ENCODE data around the gene CDH5.
A peak's percentile ranks its signal among the peaks of the same experiment; 100 is the strongest.
"Not testable (repeated sequence)": the region's sequence is repeated elsewhere in the genome, so short reads cannot be mapped to it uniquely, and the experiment has no call there.

Gene CDH5, protein sequence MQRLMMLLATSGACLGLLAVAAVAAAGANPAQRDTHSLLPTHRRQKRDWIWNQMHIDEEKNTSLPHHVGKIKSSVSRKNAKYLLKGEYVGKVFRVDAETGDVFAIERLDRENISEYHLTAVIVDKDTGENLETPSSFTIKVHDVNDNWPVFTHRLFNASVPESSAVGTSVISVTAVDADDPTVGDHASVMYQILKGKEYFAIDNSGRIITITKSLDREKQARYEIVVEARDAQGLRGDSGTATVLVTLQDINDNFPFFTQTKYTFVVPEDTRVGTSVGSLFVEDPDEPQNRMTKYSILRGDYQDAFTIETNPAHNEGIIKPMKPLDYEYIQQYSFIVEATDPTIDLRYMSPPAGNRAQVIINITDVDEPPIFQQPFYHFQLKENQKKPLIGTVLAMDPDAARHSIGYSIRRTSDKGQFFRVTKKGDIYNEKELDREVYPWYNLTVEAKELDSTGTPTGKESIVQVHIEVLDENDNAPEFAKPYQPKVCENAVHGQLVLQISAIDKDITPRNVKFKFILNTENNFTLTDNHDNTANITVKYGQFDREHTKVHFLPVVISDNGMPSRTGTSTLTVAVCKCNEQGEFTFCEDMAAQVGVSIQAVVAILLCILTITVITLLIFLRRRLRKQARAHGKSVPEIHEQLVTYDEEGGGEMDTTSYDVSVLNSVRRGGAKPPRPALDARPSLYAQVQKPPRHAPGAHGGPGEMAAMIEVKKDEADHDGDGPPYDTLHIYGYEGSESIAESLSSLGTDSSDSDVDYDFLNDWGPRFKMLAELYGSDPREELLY

GRCh38 chr16:66366433-66367299 is at the start of gene CDH5:
CDH5 (plus strand) TSS chr16:66366691; CDS start chr16:66379338, 12,647 bp downstream.
- DNase-seq = no peak

DNA sequence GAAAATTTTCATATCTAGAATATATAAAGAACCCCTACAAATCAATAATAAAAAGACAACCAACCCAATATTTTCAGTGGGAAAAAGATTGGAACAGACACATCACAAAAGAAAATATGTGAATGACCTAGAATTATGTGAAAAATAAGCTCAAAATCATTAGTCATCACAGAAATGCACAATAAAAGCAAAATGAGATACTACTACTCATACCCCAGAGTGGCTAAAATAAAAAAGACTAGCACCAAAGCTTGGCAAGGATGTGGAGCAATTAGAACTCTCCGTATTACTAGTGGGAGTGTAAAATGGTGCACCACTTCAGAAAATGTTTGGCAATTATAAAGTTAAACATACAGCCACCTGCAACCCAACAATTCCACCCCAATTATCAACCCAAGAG is 48.0 kb upstream of the CDH5 start:
- DNase-seq = no peak

DNA sequence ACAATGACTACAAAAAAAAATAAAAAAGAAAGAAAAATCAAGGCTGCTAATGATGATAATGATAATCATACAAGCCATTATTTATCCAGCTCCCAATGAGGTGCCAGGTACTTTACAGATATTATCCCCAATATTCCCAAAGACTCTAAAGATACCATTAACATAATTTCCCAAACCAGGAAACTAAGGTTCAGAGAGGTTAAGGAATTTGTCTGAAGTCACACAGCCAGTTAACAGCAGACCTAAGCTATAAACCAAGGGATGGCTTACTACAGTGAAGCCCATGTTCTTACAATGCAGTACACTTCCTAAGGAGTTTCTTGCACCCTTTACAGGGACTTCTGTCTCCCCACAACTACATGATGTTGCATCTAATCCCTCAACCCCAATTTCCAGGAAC is 45.7 kb upstream of the CDH5 start:
- no peak for DNase-seq

- DNase-seq = no peak
Observed at GRCh38 chr16:66322174-66322573, 44.3 kb upstream of the CDH5 start.

DNA sequence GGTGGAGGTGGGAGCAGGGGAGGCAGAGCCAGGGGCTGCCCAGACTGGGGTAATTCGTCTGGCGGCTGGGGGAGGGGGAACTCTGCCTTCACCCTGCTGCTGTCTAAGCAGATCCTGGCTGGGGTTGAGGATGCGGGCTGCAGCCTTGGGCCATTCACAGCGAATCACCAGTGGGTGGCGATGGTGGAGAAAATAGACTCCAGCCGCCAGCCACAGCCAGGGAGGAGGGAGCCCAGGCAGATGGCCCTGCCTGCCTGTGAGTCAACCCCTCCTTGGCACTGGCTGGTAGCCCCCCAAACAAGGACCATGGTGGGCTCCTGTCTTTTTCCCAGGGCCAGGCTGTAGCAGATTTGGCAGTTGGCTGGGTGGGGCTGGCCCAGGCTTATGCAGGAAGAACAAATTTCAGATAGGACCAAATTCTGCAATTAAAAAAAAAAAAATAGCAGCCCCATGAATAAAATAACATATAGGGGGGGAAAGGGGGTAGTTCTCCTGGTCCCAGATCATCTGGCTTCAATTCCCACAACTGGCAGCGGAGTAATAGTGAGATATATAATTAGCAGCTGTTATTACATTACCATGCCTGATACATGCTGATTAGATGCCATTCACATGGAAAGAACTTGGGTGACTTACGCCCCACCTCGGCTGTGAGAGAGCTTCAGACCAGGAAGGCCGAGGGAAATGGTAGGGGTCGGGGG is 41.5 kb upstream of the CDH5 start:
- no peak for DNase-seq

DNA sequence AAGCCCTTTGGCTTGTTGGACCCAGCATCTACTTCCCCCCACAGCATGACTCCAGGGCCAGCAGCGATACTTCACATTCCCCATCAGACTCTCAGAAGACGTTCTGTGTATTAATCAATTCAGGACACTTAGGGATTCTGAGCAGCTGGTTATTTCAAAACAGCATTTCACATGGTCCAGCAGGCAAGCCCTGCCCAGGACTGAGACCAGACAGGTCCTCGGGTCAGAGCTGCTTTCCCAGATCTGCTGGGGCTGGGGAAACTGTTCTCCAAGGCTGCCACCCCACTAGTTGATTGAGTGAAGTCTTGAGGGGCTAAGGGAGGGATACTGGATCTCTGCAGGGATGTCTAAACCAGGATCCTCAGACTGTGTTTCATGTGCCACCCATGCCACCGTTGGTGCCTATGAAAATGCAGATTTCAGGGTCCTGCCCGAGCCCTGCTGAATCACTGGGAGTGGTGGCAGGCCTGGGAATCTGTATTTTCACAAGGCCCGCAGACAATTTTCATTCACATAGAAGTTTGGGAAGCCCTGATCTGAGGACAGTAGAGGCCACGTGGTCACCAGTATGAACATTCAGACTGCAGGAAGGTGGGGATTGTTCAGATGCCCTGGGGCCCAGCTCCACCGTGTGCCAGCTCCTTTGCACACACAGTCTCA is 40.6 kb upstream of the CDH5 start:
- no peak for DNase-seq

DNA sequence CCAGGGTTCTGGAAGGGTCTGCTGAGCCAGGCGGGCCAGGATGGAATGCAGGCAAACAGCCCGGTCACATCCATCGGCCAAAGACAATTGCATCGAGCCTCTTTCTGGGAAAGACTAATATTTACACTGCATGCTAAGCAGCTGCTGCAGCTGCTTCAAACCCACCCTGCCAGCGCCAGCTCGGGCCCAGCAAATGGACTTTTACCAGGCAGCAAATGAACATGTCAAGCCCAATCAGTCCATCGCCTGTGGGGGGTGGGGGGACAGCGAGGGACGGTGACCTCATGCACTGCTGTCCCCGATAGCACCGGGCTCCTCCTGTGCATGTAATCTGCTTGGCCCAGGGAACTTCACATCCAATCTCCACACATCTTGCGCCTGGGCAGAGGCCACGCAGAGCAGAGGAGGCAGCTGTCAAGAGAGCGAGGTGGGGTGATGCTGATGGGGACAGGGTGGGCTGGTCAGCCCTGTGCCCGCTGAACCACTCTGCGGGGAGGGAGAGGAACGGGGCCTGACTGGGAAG is 39.4 kb upstream of the CDH5 start:
- DNase-seq = no peak

GRCh38 chr16:66328282-66328681 is 38.2 kb upstream of the CDH5 start:
- no peak for DNase-seq

DNA sequence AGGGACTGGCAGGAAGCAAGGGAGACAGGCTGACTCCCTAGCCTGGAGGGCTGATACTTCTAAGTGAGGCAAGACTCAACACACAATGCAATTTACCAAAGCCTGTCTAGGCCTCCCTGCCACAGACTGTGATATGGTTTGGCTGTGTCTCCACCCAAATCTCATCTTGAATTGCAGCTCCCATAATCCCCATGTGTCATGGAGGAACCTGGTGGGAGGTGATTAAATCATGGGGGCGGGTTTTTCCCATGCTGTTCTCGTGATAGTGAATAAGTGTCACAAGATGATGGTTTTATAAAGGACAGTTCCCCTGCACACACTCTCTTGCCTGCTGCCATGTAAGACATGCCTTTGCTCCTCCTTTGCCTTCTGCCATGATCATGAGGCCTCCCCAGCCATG is 35.0 kb upstream of the CDH5 start:
- DNase-seq = not testable (repeated sequence)

- DNase-seq = no peak
Observed at GRCh38 chr16:66332634-66333610, 33.6 kb upstream of the CDH5 start.

DNA sequence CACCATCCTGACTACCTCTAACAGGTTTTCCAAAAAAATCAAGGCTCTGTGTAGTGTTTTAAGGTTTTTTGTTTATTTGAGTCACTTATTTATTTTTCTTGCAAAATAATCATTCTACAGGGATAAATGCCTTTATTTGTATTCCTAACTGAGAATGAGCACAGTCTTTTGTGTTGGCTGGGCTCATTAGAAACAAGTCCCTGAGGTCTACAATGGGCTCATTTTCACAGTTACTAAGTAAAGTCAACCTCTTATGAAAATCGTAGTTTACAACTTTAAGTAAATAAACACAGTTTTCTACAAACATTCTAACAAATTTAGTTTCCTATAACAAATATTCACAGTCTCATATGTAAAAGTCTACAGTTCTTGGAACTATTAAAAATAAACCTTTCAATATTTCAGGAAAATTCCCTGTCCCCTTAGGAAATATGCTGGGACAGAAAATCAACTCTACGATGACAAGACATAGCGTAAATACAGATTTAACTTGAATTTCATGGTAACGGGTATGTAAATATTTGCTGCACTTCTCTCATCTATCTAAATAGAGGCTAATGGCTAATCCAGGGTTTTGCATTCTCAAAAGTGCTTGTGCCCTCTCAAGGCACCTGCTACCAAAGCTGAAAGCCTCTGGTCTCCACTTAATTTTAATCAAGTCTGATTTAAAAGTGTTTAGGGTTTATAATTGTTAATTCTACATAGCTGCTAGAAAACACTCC is 31.5 kb upstream of the CDH5 start:
- no peak for DNase-seq

- no peak for DNase-seq
Observed at GRCh38 chr16:66335704-66336329, 30.7 kb upstream of the CDH5 start.

DNA sequence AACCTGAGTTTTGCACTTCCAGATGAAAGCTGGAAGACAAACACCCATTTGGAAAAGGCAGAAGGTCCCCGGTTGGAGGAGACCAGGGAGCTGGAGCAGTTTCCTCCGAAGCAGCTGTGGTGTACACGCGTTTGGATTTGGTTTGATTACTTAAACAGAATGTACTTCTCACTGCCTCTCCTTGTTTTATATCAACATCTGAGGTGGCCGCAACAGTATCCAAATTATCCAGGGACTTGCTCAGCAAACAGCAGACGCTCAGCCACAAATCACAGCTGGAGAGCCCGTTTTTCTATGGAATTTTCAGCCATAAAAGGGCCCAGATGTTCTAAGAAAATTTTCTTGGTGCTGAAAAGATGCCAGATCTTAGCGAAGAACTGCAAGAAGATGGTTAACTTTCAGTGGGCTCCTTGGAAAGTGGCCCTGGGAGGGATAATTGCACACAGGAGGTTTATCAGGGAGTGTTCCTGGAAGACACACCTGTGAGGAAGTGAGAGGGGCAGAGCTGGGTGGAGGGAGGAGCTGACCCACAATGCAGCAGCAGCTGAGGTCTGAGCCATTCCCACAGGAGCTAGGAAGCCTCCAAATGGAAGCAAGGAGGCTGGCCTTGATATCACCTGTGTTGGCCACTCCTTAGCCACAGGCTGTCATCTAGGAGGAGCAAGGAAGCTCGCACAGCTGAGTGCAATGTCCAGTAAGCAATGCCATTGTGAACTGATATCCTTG is 28.9 kb upstream of the CDH5 start:
- no peak for DNase-seq

DNA sequence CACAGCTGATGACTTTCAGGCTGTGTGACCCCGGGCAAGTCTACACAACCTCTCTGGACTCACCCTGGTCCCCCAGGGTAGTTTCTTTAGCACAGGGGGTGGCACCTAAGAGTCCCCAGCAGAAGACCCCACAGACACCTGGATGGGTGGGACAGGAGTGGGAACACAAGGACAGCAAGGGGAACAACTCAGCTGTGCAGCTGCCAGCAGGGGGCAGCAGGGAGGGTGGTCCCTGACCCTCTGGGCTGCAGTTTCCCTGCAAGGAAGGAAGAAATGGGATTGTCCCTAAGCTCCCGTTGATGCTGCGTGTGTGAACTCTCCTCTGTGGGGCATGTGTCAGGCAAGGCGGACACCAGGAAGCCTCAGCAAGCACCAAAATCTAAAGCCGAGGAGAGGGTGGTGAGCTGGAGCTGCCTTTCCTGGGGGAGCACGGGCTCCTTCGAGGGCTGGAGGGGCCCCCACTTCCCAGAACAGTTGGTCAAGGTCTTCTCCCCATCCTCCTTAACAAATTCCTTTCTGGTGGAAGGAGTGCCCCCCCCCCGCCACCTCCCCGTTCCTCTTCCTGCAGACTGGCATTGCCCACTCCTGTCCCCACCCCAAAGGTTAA is 24.1 kb upstream of the CDH5 start:
- peak; percentile 64 for DNase-seq

- DNase-seq = no peak
Observed at GRCh38 chr16:66344533-66345145, 21.9 kb upstream of the CDH5 start.

GRCh38 chr16:66346221-66346620 is 20.3 kb upstream of the CDH5 start:
- DNase-seq = no peak

GRCh38 chr16:66352304-66352703 is 14.2 kb upstream of the CDH5 start:
- DNase-seq = no peak

DNA sequence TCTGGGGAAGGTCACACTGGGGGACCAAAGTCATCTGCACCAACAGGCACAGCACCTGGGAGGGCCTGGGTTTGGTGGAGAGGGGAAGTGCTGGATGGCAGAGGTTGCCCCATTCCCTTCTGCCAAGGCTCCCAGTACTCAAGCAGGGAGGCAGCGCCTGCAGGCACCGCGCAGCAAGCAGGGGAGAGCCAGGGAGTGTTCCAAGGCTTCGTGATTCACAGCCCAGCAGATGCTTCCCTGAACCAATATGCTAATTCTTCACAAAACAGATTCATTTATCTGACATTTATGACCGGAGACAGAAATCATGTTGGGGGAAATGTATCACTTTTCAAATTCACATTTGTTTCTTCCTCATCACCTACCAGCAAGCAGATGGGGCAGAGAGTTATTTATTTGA is 13.4 kb upstream of the CDH5 start:
- DNase-seq = no peak

Data from activated effector memory CD4-positive, alpha-beta T cell treated with anti-CD3 and anti-CD28 coated beads, Interleukin-2, amount 50 U/mL, for 16 hours (primary cell).